ENCODE data around the gene FOXC1.

Gene FOXC1

DNA sequence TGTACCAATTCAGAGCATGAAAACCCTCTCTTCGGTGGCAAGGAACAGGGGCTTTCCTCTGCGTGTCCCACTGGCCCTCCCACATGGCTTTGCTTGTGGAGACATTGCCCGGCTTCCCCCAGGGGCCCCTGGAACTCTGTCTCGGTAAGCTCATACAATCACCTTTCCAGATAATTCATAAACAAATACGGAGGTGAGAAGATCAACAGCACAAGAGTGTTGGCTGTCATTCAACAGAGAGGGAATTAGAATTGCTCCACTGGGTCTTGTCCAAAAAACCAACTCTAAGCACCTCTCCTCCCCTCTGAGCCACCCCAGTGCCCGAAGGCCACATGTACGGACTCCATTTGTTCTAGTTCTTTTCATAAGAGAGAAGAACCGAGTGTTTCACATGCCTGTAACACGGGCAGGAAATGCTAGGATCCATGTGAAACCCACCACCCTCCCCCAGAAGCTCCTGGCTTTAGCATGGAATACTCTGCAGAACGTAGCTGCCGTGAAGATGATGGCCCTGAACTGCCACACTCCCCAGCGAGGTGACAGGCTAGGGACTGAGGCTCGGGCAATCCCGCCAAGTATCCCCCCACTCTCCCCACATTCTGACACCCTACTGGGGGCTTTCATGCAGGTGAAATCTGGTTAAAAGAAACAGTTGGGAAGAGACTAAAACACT is 24.6 kb upstream of the FOXC1 start:
- DNase-seq (ENCODE audit: low spot score), result no peak

DNA sequence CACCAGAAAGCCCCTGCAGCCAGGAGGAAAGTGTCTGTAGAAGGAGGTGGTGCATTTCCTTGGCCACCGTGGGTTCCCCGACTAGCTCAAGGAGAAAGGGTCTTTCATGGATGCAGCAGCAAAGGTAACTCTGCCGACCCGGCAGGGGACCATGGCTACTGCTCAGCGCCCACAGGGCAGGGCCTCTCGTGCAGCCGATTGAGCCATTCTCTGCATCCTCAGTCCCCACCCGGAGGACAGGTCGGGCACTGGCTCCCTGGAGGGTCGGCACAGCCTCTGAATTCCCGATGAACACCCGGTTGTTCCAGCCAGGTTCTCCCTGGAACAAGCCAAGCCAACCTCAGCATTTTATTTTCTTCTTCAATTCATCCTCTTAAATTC is 24.1 kb upstream of the FOXC1 start:
- DNase-seq (ENCODE audit: low spot score), result no peak

DNA sequence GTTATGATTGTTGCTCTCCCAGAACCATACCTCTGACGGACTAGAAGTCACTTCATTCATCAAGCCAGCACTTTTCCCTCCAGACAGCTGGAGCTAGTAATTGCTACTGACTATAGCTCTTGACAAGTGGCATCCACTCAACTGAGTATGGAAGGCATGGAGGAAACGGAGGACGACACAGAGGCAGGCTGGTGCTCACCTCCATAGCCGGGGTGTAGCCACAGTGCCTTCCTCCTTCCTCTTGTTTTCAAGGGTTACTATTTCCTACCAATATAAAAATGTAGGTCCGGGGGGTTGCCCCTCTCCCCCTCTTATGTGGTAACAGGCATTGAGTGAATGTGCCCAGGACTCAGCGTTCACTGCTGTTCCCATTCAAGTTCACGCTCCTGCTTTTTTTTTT is 23.5 kb upstream of the FOXC1 start:
- DNase-seq (ENCODE audit: low spot score), result no peak

GRCh38 chr6:1586861-1587450 is 22.8 kb upstream of the FOXC1 start:
- no peak for DNase-seq (ENCODE audit: low spot score)

GRCh38 chr6:1587546-1587945 is 22.2 kb upstream of the FOXC1 start:
- DNase-seq (ENCODE audit: low spot score), result no peak

GRCh38 chr6:1587977-1588376 is 21.7 kb upstream of the FOXC1 start:
- no peak for DNase-seq (ENCODE audit: low spot score)

GRCh38 chr6:1589208-1589607 is 20.5 kb upstream of the FOXC1 start:
- DNase-seq (ENCODE audit: low spot score), result no peak

- no peak for DNase-seq (ENCODE audit: low spot score)
Observed at GRCh38 chr6:1590580-1590979, 19.1 kb upstream of the FOXC1 start.

- DNase-seq (ENCODE audit: low spot score), result no peak
Observed at GRCh38 chr6:1591243-1591642, 18.5 kb upstream of the FOXC1 start.

DNA sequence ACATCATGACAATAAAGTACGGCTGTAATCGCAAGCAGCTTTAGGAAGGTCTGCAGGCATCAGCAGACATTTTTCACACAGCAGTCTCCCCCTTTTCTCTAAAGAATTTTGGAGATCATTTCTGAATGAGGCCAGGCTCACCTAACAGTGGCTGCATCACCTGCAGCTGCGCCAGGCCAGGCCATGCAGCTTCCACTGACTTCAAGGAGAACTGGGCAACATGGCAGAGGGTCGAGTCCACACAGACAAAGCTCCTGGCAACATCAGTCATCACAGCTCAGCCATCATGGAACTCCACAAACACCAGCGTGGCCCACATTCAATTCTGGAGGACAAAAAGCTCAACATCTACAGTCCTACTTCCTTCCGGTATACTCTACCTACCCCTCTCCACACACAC is 17.8 kb upstream of the FOXC1 start:
- no peak for DNase-seq (ENCODE audit: low spot score)

DNA sequence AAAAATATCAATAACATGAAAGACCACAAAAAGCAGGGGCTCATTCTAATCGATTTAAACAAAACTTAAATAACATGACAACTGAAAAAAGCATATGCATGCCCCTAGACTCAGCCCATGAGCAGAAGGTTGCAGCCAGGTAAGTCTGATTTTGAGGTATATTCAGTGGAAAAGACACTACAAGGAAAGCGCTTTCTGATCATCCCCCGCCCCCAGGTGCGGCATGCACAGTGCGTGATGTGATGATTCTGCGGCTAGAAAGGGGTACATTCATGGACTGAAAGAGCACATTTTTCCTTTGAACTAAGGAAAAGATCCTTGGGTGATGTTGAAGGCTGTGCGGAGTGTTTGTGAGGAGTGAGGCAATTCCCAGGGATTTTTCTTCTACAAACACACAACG is 16.9 kb upstream of the FOXC1 start:
- no peak for DNase-seq (ENCODE audit: low spot score)

GRCh38 chr6:1593286-1593957 is 16.3 kb upstream of the FOXC1 start:
- no peak for DNase-seq (ENCODE audit: low spot score)

- no peak for DNase-seq (ENCODE audit: low spot score)
Observed at GRCh38 chr6:1593958-1594314, 15.8 kb upstream of the FOXC1 start.

DNA sequence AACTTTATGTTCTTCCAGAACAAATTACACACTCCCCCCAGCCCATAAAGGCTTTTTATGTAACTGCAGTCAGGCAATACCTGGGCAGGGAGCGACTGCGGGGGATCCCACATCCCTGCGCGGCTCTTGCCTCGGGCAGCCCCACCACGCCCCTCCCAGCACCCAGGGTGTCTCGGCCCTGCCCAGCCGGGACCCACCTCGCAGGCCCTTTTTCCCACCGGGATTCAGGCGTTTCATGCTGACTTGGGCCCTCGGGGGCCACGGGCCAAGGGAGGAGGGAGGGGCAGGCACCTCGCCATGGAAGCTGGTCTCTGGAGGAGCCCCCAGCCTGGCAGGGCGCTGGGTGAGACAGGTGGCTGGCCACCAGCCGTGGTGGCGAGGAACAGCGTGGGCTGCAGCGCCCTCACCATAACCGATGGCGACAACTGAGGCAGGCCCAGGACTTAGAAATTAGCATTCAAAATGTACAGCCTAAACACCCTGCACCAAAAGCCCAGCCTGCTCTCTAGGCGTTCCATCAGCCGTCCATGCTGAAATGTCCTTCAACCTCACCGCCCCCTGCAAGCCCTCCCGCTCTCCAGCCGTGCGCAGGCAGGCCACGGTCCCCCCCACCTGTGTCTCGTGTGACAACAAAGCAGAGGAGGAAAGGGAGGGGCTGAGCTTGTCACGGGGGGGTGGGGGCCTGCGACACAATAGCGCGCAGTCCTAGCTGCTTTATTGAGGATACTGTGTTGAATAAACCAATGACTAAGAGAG is 15.1 kb upstream of the FOXC1 start:
- DNase-seq (ENCODE audit: low spot score), result no peak

- no peak for DNase-seq (ENCODE audit: low spot score)
Observed at GRCh38 chr6:1595271-1596087, 14.2 kb upstream of the FOXC1 start.

GRCh38 chr6:1596088-1596852 is 13.4 kb upstream of the FOXC1 start:
- DNase-seq (ENCODE audit: low spot score), result peak; percentile 42

- DNase-seq (ENCODE audit: low spot score), result no peak
Observed at GRCh38 chr6:1597121-1597744, 12.5 kb upstream of the FOXC1 start.

GRCh38 chr6:1597924-1598323 is 11.8 kb upstream of the FOXC1 start:
- no peak for DNase-seq (ENCODE audit: low spot score)

- no peak for DNase-seq (ENCODE audit: low spot score)
Observed at GRCh38 chr6:1598433-1598832, 11.3 kb upstream of the FOXC1 start.

DNA sequence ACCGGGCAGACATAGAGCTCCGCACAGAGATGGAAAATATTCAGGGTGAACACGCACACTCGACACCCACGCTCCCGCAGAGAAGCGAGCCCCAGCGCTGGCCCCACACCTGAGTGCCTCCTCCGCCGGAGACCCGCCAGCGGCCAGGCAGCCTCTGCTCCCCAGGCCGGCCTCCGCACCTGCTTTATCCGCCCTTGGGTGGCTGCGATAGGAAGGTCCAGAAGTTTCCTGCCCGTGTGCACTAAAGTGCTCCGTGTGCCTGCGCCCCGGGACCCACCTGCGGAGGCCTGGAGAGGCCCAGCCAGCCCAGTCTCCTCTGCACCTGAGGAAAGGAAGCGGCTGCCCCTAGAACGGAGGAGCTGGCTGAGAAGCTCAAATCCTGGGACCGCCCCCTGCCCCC is 10.8 kb upstream of the FOXC1 start:
- DNase-seq (ENCODE audit: low spot score), result no peak

DNA sequence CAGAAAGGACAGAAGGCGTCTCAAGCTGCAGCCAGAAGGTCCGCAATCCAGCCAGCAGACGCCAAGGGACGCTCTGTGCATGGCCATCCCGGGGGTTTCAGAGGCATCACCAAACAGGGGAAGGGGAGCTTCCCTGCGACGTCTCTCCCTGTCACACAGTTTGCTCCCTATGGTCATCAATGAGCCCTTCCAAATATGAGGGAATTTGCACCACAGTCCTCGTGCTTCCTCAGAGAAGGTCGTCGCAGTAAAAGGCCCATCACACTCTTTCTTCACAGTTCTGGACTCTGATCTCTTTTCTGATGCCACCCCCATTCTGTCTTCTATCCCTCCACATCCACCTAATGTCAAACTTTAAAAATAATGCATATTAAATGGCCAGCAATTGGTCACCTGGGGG is 10.2 kb upstream of the FOXC1 start:
- no peak for DNase-seq (ENCODE audit: low spot score)

Data from pons (tissue), 1 donor.